Trophoblast cell (in vitro differentiated cells and primary cell): Measurements from ENCODE around the gene SIRPA.
A peak's percentile ranks its signal among the peaks of the same experiment; 100 is the strongest.

Experiments
- DNase-seq, 2 donors: peaks; one replicate each; pipeline ENCODE4 v3.0.0-alpha.2; 2016
- H2AFZ ChIP-seq: 2 replicates; pipeline ENCODE4 v1.6.1; 2013; ENCODE audit warnings: low read length, moderate library complexity, mild to moderate bottlenecking; ENCODE audit not compliant: insufficient read depth, poor library complexity
- H2AK5ac ChIP-seq: 2 replicates; pipeline ENCODE4 v1.6.1; 2013; ENCODE audit warnings: mild to moderate bottlenecking, low read length
- H2BK120ac ChIP-seq: 2 replicates; pipeline ENCODE4 v1.6.1; 2013; ENCODE audit warnings: low read length, mild to moderate bottlenecking, moderate library complexity; ENCODE audit not compliant: insufficient read depth, poor library complexity
- H2BK12ac ChIP-seq: 2 replicates; pipeline ENCODE4 v1.6.1; 2013; ENCODE audit warnings: mild to moderate bottlenecking, low read length, moderate library complexity
- H2BK5ac ChIP-seq: 2 replicates; pipeline ENCODE4 v1.6.1; 2013; ENCODE audit warnings: low read length, low read depth, moderate library complexity, mild to moderate bottlenecking; ENCODE audit not compliant: poor library complexity
- H3K14ac ChIP-seq: 2 replicates; pipeline ENCODE4 v1.6.1; 2013; ENCODE audit warnings: mild to moderate bottlenecking, low read length
- H3K18ac ChIP-seq: 2 replicates; pipeline ENCODE4 v1.6.1; 2013; ENCODE audit warnings: mild to moderate bottlenecking, low read length
- H3K23ac ChIP-seq: 2 replicates; pipeline ENCODE4 v1.6.1; 2013; ENCODE audit warnings: low read length
- H3K27ac ChIP-seq: 2 replicates; pipeline ENCODE4 v1.5.1; 2013; ENCODE audit warnings: low read depth, mild to moderate bottlenecking, inconsistent platforms, low read length, moderate library complexity
- H3K27me3 ChIP-seq: 2 replicates; pipeline ENCODE4 v1.6.1; 2013; ENCODE audit warnings: inconsistent platforms, mild to moderate bottlenecking, low read length, moderate library complexity; ENCODE audit not compliant: insufficient read depth
- H3K36me3 ChIP-seq, 2 experiments: 1 replicate in 1 of 2; 2 replicates in 1 of 2; pipeline ENCODE4 v1.6.1; 2013; ENCODE audit warnings: low read length in 2 of 2, mild to moderate bottlenecking in 2 of 2, moderate library complexity in 1 of 2; ENCODE audit not compliant: insufficient read depth in 2 of 2, control insufficient read depth in 1 of 2
- H3K4ac ChIP-seq: 2 replicates; pipeline ENCODE4 v1.6.1; 2013; ENCODE audit warnings: low read depth, mild to moderate bottlenecking, low read length, moderate library complexity
- H3K4me1 ChIP-seq, 2 experiments: 1 replicate in 1 of 2; 2 replicates in 1 of 2; pipeline ENCODE4 v1.6.1; 2013; ENCODE audit warnings: low read length in 2 of 2, mild to moderate bottlenecking in 2 of 2, moderate library complexity in 1 of 2; ENCODE audit not compliant: insufficient read depth in 2 of 2, control insufficient read depth in 1 of 2
- H3K4me2 ChIP-seq: 2 replicates; pipeline ENCODE4 v1.6.1; 2013; ENCODE audit warnings: inconsistent platforms, mild to moderate bottlenecking, low read length, moderate library complexity
- H3K4me3 ChIP-seq: 2 replicates; pipeline ENCODE4 v1.5.1; 2013; ENCODE audit warnings: mild to moderate bottlenecking, low read depth, low read length, inconsistent platforms
- H3K79me1 ChIP-seq: one replicate; pipeline ENCODE4 v1.6.1; 2013; ENCODE audit warnings: low read length
- H3K79me2 ChIP-seq: 2 replicates; pipeline ENCODE4 v1.6.1; 2013; ENCODE audit warnings: low read length, mild to moderate bottlenecking; ENCODE audit not compliant: control insufficient read depth, insufficient read depth, poor library complexity
- H3K9ac ChIP-seq: 2 replicates; pipeline ENCODE4 v1.6.1; 2013; ENCODE audit warnings: mild to moderate bottlenecking, low read length
- H3K9me3 ChIP-seq: 2 replicates; pipeline ENCODE4 v1.6.1; 2013; ENCODE audit warnings: low read depth, mild to moderate bottlenecking, control low read depth, inconsistent platforms, low read length; ENCODE audit not compliant: insufficient read depth
- H4K12ac ChIP-seq: 2 replicates; pipeline ENCODE4 v1.6.1; 2013; ENCODE audit warnings: low read depth, mild to moderate bottlenecking, low read length, moderate library complexity
- H4K8ac ChIP-seq: 2 replicates; pipeline ENCODE4 v1.6.1; 2013; ENCODE audit warnings: low read depth, mild to moderate bottlenecking, low read length, moderate library complexity
- H4K91ac ChIP-seq: one replicate; pipeline ENCODE4 v1.6.1; 2013; ENCODE audit warnings: low read depth, mild to moderate bottlenecking, low read length, moderate library complexity
- WGBS: extraction: QIAGEN DNeasy Blood & Tissue Kit; methylation state at CpG from one replicate; pipeline ENCODE4 v1.1.7; 2013; ENCODE audit warnings: missing lambda C conversion rate; ENCODE audit not compliant: insufficient read length, insufficient coverage; ENCODE audit errors: extremely low coverage; 5-methylcytosine and 5-hydroxymethylcytosine counted together

Gene SIRPA

DNA sequence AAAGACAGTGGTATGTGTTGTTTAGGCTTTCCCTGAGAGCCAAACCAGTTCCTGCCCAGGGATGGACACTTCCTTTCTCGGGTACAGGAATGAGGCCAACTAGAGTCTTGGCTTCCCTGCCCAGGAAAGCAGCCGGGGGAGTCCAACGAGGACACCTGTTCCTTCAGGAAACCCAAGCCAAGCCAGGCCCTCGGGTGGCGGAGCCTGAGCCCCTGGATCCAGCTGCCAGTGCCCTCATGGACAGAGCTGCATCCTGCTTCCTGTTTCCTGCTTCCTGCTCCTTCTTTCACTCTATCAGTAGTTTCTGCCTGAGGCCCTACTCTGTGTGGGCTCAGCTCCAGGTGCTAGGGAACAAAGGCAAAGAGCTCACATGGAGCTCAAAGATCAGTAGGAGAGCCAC is 7.9 kb upstream of the SIRPA start:
- Histone ChIP-seq H3K27me3 (no peaks in the 10 kb centered on the region), H4K8ac (no peak overlapping the region), H3K9ac (no peak overlapping the region), H4K12ac (no peak overlapping the region), H3K4ac (no peak overlapping the region), H2AFZ (no peak overlapping the region), H3K14ac (no peak overlapping the region), H2BK12ac (no peak overlapping the region), H3K4me2 (no peak overlapping the region), H3K4me1 (peaks cover 6 to 8% of the 10 kb centered on the region in 2 experiments), H3K27ac (no peak overlapping the region), H3K79me1 (no peaks in the 10 kb centered on the region), H3K18ac (no peak overlapping the region), H2BK120ac (no peak overlapping the region), H3K4me3 (no peak overlapping the region), H3K79me2 (no peaks in the 10 kb centered on the region), H2AK5ac (no peak overlapping the region), H4K91ac (no peak overlapping the region), H3K36me3 (no peaks in the 10 kb centered on the region), H3K23ac (no peak overlapping the region), H2BK5ac (no peak overlapping the region), H3K9me3 (no peaks in the 10 kb centered on the region)
- no CpG with 5 or more reads among the region's 5 CpGs for WGBS
- DNase-seq, result no peak

DNA sequence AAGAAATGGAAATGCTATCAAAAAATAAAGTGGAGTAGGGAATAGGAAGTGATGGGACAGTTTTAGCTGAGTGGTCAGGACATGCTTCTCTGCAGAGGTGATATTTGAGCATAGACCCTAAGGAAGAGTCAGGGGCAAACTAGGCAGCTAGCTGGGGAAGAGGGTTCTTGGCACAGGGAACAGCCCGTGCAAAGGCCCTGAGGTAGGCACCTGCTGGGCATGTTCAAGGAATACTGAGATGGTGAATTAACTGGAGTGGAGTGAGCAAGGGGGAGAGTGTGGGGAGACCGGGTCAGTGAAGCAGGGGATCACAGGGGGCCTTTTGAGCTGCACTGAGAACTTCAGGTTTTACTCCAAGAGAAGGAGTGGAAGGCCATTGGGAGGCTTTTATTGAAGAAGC is 7.5 kb upstream of the SIRPA start:
- Histone ChIP-seq H3K4me2 (no peak overlapping the region), H3K4ac (no peak overlapping the region)

GRCh38 chr20:1888796-1889463 is 6.3 kb upstream of the SIRPA start:
- DNase-seq, result peak in 1 of 2 donors; percentile 39
- Histone ChIP-seq H3K36me3 (no peaks in the 10 kb centered on the region), H3K9ac (no peak overlapping the region), H3K4me1 (peaks cover 6 to 10% of the 10 kb centered on the region in 2 experiments), H3K4me2 (no peak overlapping the region), H2BK120ac (no peak overlapping the region), H2AK5ac (no peak overlapping the region), H3K4me3 (no peak overlapping the region), H3K4ac (no peak overlapping the region), H3K27me3 (peaks cover 6% of the 10 kb centered on the region), H3K27ac (no peak overlapping the region), H3K14ac (no peak overlapping the region), H3K23ac (no peak overlapping the region), H3K9me3 (no peaks in the 10 kb centered on the region), H2BK12ac (no peak overlapping the region), H4K91ac (no peak overlapping the region), H3K79me1 (no peaks in the 10 kb centered on the region), H2AFZ (no peak overlapping the region), H3K79me2 (no peaks in the 10 kb centered on the region), H2BK5ac (no peak overlapping the region), H3K18ac (no peak overlapping the region), H4K12ac (no peak overlapping the region), H4K8ac (no peak overlapping the region)
- no CpG with 5 or more reads among the region's 7 CpGs for WGBS

More for the DNA sequence above, 7.5 kb upstream of the SIRPA start:
- WGBS, result no CpG with 5 or more reads among the region's 2 CpGs
- Histone ChIP-seq H3K27me3 (no peaks in the 10 kb centered on the region), H3K9me3 (no peaks in the 10 kb centered on the region), H3K4me1 (peaks cover 6 to 8% of the 10 kb centered on the region in 2 experiments), H3K36me3 (no peaks in the 10 kb centered on the region), H2AK5ac (no peak overlapping the region), H3K79me2 (no peaks in the 10 kb centered on the region), H2BK12ac (no peak overlapping the region), H3K79me1 (no peaks in the 10 kb centered on the region), H2AFZ (no peak overlapping the region), H2BK120ac (no peak overlapping the region), H4K12ac (no peak overlapping the region), H3K9ac (no peak overlapping the region), H3K27ac (no peak overlapping the region), H3K14ac (no peak overlapping the region), H3K18ac (no peak overlapping the region), H4K91ac (no peak overlapping the region), H4K8ac (no peak overlapping the region), H3K23ac (no peak overlapping the region), H3K4me3 (no peak overlapping the region), H2BK5ac (no peak overlapping the region)
- DNase-seq, result no peak

DNA sequence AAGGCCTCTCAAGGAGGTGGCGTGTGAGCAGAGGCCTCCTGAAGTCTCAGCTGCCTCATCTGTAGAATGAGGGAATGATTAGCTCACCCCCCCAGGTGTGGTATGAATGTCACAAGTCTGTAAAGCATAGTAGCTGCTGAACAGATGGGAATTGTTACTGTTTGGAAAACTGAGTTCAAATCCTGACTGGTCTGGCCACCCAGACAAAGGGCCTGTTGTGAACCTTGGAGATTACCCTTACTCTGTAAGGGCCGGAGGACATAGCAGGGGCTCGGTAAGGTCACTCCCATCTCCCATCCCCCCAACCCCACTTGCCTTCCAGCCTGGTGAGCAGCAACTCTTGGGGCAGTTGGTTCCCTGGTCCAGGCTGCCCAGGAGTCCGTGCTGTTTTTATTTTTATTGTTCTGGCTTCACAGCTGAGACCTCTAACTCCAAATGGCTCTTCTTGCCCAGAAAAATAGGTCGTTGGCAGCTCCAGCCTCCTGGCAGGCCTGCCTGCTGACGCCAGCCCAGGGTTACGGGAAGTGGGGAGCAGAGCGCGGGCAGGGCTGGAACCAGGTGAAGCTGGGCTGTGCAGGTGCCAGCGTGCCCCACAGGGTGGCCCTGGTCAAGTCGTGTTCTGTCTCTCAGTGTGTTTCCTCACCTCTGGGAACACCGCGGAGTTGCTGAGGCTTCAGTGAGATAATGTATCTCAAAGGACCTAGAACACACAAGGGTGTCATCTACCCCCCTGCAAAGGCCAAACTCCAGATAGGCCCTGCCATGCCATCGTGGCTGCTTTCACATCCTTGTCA is 4.5 kb upstream of the SIRPA start:
- H2AK5ac ChIP-seq, result no peak overlapping the region
- no peak overlapping the region for H2BK5ac ChIP-seq
- no peak for DNase-seq
- no peak overlapping the region for H2AFZ ChIP-seq
- H3K23ac ChIP-seq, result no peak overlapping the region
- H2BK12ac ChIP-seq, result no peak overlapping the region
- no peak overlapping the region for H3K14ac ChIP-seq
- H3K27ac ChIP-seq, result no peak overlapping the region
- no peak overlapping the region for H3K9ac ChIP-seq
- no peak overlapping the region for H4K8ac ChIP-seq
- H2BK120ac ChIP-seq, result no peak overlapping the region
- no peak overlapping the region for H3K4me3 ChIP-seq
- H3K4me1 ChIP-seq, result peaks cover 7 to 14% of the 10 kb centered on the region in 2 experiments
- no peak overlapping the region for H3K4me2 ChIP-seq
- H3K79me1 ChIP-seq, result peaks cover 5% of the 10 kb centered on the region
- H3K4ac ChIP-seq, result no peak overlapping the region
- no peaks in the 10 kb centered on the region for H3K9me3 ChIP-seq
- H3K18ac ChIP-seq, result no peak overlapping the region
- H4K91ac ChIP-seq, result no peak overlapping the region
- peaks cover 6% of the 10 kb centered on the region for H3K27me3 ChIP-seq
- peaks cover 5% of the 10 kb centered on the region for H3K79me2 ChIP-seq
- WGBS, result no CpG with 5 or more reads among the region's 14 CpGs
- no peak overlapping the region for H4K12ac ChIP-seq
- H3K36me3 ChIP-seq, result no peaks in the 10 kb centered on the region
